Activated CD4-positive, alpha-beta T cell treated with anti-CD3 and anti-CD28 coated beads for 48 hours (primary cell): Measurements from ENCODE around the gene KRT222.

Source experiments
- DNase-seq: peaks from one replicate; pipeline ENCODE4 v3.0.0-alpha.2; 2020

The KRT222 gene

GRCh38 chr17:40664582-40665333 lies at the start of gene KRT222:
Gene KRT222, minus strand, starts transcription at chr17:40665177. Its CDS starts 78 bp downstream, at chr17:40665099.
- no peak for DNase-seq

GRCh38 chr17:40714473-40714872 lies 49.5 kb upstream of the KRT222 start:
- DNase-seq: no peak

GRCh38 chr17:40707745-40708144 lies 42.8 kb upstream of the KRT222 start:
- DNase-seq: no peak

GRCh38 chr17:40705584-40705983 lies 40.6 kb upstream of the KRT222 start:
- no peak for DNase-seq

- DNase-seq: no peak
These were observed 38.7 kb upstream of the KRT222 start, which contains the start of gene KRT24 for GRCh38 chr17:40703652-40704051. Gene KRT24, minus strand, starts transcription at chr17:40703752. Its CDS starts 59 bp downstream, at chr17:40703693.

GRCh38 chr17:40702271-40702670 lies 37.3 kb upstream of the KRT222 start:
- DNase-seq: no peak

- DNase-seq: no peak
These were observed 34.9 kb upstream of the KRT222 start for GRCh38 chr17:40699853-40700252.

GRCh38 chr17:40699371-40699770 lies 34.4 kb upstream of the KRT222 start:
- no peak for DNase-seq

GRCh38 chr17:40697297-40697696 lies 32.3 kb upstream of the KRT222 start:
- no peak for DNase-seq

GRCh38 chr17:40696651-40697072 lies 31.7 kb upstream of the KRT222 start:
- DNase-seq: no peak

GRCh38 chr17:40695874-40696472 lies 31.0 kb upstream of the KRT222 start:
- no peak for DNase-seq

GRCh38 chr17:40694584-40694983 lies 29.6 kb upstream of the KRT222 start:
- no peak for DNase-seq

- no peak for DNase-seq
These were observed 22.1 kb upstream of the KRT222 start for GRCh38 chr17:40687106-40687505.

- no peak for DNase-seq
These were observed 21.2 kb upstream of the KRT222 start for GRCh38 chr17:40686192-40686591.

GRCh38 chr17:40680998-40681397 lies 16.0 kb upstream of the KRT222 start:
- DNase-seq: no peak

GRCh38 chr17:40679523-40679907 lies 14.5 kb upstream of the KRT222 start:
- no peak for DNase-seq

GRCh38 chr17:40678902-40679522 lies 14.0 kb upstream of the KRT222 start:
- DNase-seq: no peak

- no peak for DNase-seq
These were observed 10.9 kb upstream of the KRT222 start for GRCh38 chr17:40675905-40676304.

- DNase-seq: no peak
These were observed 7.7 kb upstream of the KRT222 start for GRCh38 chr17:40672654-40673053.

GRCh38 chr17:40671282-40671681 lies 6.3 kb upstream of the KRT222 start:
- no peak for DNase-seq

- no peak for DNase-seq
These were observed 1.4 kb upstream of the KRT222 start for GRCh38 chr17:40666331-40666730.

- no peak for DNase-seq
These were observed 1.7 kb downstream of the KRT222 start for GRCh38 chr17:40663252-40663651.

- no peak for DNase-seq
These were observed 5.1 kb downstream of the KRT222 start for GRCh38 chr17:40659911-40660310.

GRCh38 chr17:40658396-40658795 lies 6.6 kb downstream of the KRT222 start:
- DNase-seq: no peak
